ENCODE measurements around the gene APBA1. TPM values are rescaled to one million over a fixed set of nuclear protein-coding genes. Genes with fewer than 3 reads are reported as not detected.

The APBA1 gene
- polyA plus RNA-seq, 1 experiment, result 4.6 TPM

GRCh38 chr9:69452110-69452782 is 219.9 kb downstream of the APBA1 start:
- no peak for DNase-seq (ENCODE audit: low read depth)
- H3K36me3 ChIP-seq (ENCODE audit: control insufficient read depth, insufficient read depth, low read length), result no peaks in the 10 kb centered on the region; the same call in none of the 2 replicates
- POLR2A ChIA-PET, result no interaction called here
- H3K4me3 ChIP-seq (ENCODE audit: low read depth, low read length), result no peak overlapping the region
- no peaks in the 10 kb centered on the region for H3K27me3 ChIP-seq (ENCODE audit: control insufficient read depth, insufficient read depth, low read length)
- CTCF ChIA-PET, result no interaction called here
- no peak for TF ChIP-seq CTCF (IDR thresholded peaks at IDR 0.05; ENCODE audit: insufficient read depth, low read depth, low read length)

GRCh38 chr9:69446496-69446895 is 225.7 kb downstream of the APBA1 start:
- POLR2A ChIA-PET, result no interaction called here
- DNase-seq (ENCODE audit: low read depth), result no peak
- no peak for TF ChIP-seq CTCF (IDR thresholded peaks at IDR 0.05; ENCODE audit: insufficient read depth, low read depth, low read length)
- CTCF ChIA-PET, result no interaction called here
- Histone ChIP-seq H3K36me3 (ENCODE audit: control insufficient read depth, insufficient read depth, low read length) (no peaks in the 10 kb centered on the region), H3K27me3 (ENCODE audit: control insufficient read depth, insufficient read depth, low read length) (no peaks in the 10 kb centered on the region), H3K4me3 (ENCODE audit: low read depth, low read length) (no peak overlapping the region)

- no peak overlapping the region for H3K4me3 ChIP-seq (ENCODE audit: low read depth, low read length)
- CTCF ChIA-PET, result no interaction called here
- H3K36me3 ChIP-seq (ENCODE audit: control insufficient read depth, insufficient read depth, low read length), result no peaks in the 10 kb centered on the region
- no peaks in the 10 kb centered on the region for H3K27me3 ChIP-seq (ENCODE audit: control insufficient read depth, insufficient read depth, low read length)
- no peak for DNase-seq (ENCODE audit: low read depth)
- POLR2A ChIA-PET, result no interaction called here
- no peak for TF ChIP-seq CTCF (IDR thresholded peaks at IDR 0.05; ENCODE audit: insufficient read depth, low read depth, low read length)
These were observed 226.9 kb downstream of the APBA1 start for GRCh38 chr9:69445251-69445650.

- no peak overlapping the region for H3K4me3 ChIP-seq (ENCODE audit: low read depth, low read length)
- no peak for TF ChIP-seq CTCF (IDR thresholded peaks at IDR 0.05; ENCODE audit: insufficient read depth, low read depth, low read length)
- ChIA-PET CTCF (no interaction called here), POLR2A (no interaction called here)
- DNase-seq (ENCODE audit: low read depth), result no peak
- no peaks in the 10 kb centered on the region for H3K27me3 ChIP-seq (ENCODE audit: control insufficient read depth, insufficient read depth, low read length)
- no peaks in the 10 kb centered on the region for H3K36me3 ChIP-seq (ENCODE audit: control insufficient read depth, insufficient read depth, low read length)
These were observed 227.4 kb downstream of the APBA1 start for GRCh38 chr9:69444791-69445190.

- H3K36me3 ChIP-seq (ENCODE audit: control insufficient read depth, insufficient read depth, low read length), result no peaks in the 10 kb centered on the region
- ChIA-PET CTCF (interaction anchor here (1.0 kb wide), 1 partner anchor 30 kb away, joined by 7 read pairs; no protein-coding TSS in a partner anchor), POLR2A (no interaction called here)
- no peaks in the 10 kb centered on the region for H3K27me3 ChIP-seq (ENCODE audit: control insufficient read depth, insufficient read depth, low read length)
- DNase-seq (ENCODE audit: low read depth), result peak; percentile 69
- H3K4me3 ChIP-seq (ENCODE audit: low read depth, low read length), result no peak overlapping the region
- TF ChIP-seq CTCF (IDR thresholded peaks at IDR 0.05; ENCODE audit: insufficient read depth, low read depth, low read length), result no peak
These were observed 228.2 kb downstream of the APBA1 start for GRCh38 chr9:69444021-69444420.

Measured in BJ (cell line).